Gastrocnemius medialis (tissue), 4 donors: ENCODE data around the gene RFC3. TPM values are rescaled to one million over a fixed set of nuclear protein-coding genes. Genes with fewer than 3 reads are reported as not detected.

Experiments used
- ATAC-seq, 2 donors: fragments of 150-250 bp; one replicate each; pipeline ENCODE4 v1.9.1; 2016
- DNase-seq, 2 donors: peaks; one replicate each; pipeline ENCODE4 v3.0.0-alpha.2; 2019
- H3K27ac ChIP-seq, 4 donors: fragments of 200-600 bp; sonication (generic); 1 replicate in 1 of 4; 2 replicates in 3 of 4; pipeline ENCODE4 v1.5.1; 2016 to 2018; ENCODE audit warnings: mild to moderate bottlenecking in 2 of 4, moderate library complexity in 1 of 4
- H3K27me3 ChIP-seq, 3 donors: fragments of 200-600 bp; sonication (generic) in 2 of 3; 1 replicate in 1 of 3; 2 replicates in 2 of 3; pipeline versions ENCODE4 v1.5.1 to v1.6.0; 2016 to 2019; ENCODE audit warnings: mild to moderate bottlenecking in 1 of 3, moderate library complexity in 1 of 3
- H3K36me3 ChIP-seq, 2 donors: fragments of 200-600 bp; sonication (generic) in 1 of 2; one replicate each; pipeline ENCODE4 v1.5.1; 2017 to 2018
- H3K4me1 ChIP-seq, 2 donors: fragments of 200-600 bp; sonication (generic) in 1 of 2; one replicate each; pipeline ENCODE4 v1.5.1; 2016 to 2017; ENCODE audit warnings: mild to moderate bottlenecking in 2 of 2
- H3K4me3 ChIP-seq, 4 donors: fragments of 200-600 bp; sonication (generic) in 3 of 4; 1 replicate in 1 of 4; 2 replicates in 3 of 4; pipeline ENCODE4 v1.5.1; 2016 to 2019; ENCODE audit warnings: mild to moderate bottlenecking in 2 of 4
- H3K9me3 ChIP-seq, 3 donors: fragments of 200-600 bp; sonication (generic) in 2 of 3; 1 replicate in 1 of 3; 2 replicates in 2 of 3; pipeline ENCODE4 v1.5.1; 2016 to 2019
- CTCF ChIP-seq, 5 experiments: fragments of 450-650 bp in 3 of 5; fragments of 200-600 bp in 2 of 5; sonication (generic) in 2 of 5; IDR thresholded peaks in 4 of 5; conservative IDR thresholded peaks in 1 of 5; 1 replicate in 4 of 5; 2 replicates in 1 of 5; pipeline ENCODE4 v1.5.1; 2016 to 2019; ENCODE audit warnings: antibody characterized with exemption in 5 of 5, mild to moderate bottlenecking in 3 of 5, moderate library complexity in 3 of 5
- POLR2A ChIP-seq, 2 donors: fragments of 450-650 bp; IDR thresholded peaks; one replicate each; pipeline ENCODE4 v1.6.1; 2017; ENCODE audit warnings: antibody characterized with exemption in 2 of 2, mild to moderate bottlenecking in 2 of 2, moderate library complexity in 2 of 2
- in situ Hi-C, 4 donors: fragments of 200-750 bp; cut with MboI; loops; one replicate each; pipeline versions ENCODE4 v1.15.0 to v1.8.0; 2017; ENCODE audit warnings: low sequenced_read_pairs in 4 of 4
- intact Hi-C: fragments of 100-400 bp; cut with DNase I; formaldehyde crosslinking; loops from one replicate; pipeline ENCODE4 v1.15.1; 2023; ENCODE audit warnings: low total_unique reads
- total RNA-seq, 4 donors: library from RNA; depleted of rRNA; stranded (reverse); fragments of >200 nt; gene quantifications; one replicate each; pipeline versions ENCODE4 v1.1.0 to v1.2.3, GENCODE V29; 2016

Gene RFC3
- total RNA-seq, 4 donors from 2014 or later = 2.2 to 5.6 (median 3.7) TPM

- Histone ChIP-seq H3K4me1 (no peaks in the 10 kb centered on the region), H3K27me3 (no peaks in the 10 kb centered on the region), H3K9me3 (no peaks in the 10 kb centered on the region), H3K27ac (no peak overlapping the region), H3K36me3 (no peaks in the 10 kb centered on the region), H3K4me3 (no peak overlapping the region)
- DNase-seq = no peak
- ATAC-seq = no peak
- in situ Hi-C loops (no loop called here), intact Hi-C loops (no loop called here)
- no peak for TF ChIP-seq POLR2A (IDR thresholded peaks at IDR 0.05)
- TF ChIP-seq CTCF (IDR thresholded peaks at IDR 0.05 in 4 of 5, conservative IDR thresholded peaks at IDR 0.05 in 1 of 5) = no peak
These were observed 51.1 kb downstream of the RFC3 start for GRCh38 chr13:33869005-33869404.

GRCh38 chr13:33870046-33870668, 52.2 kb downstream of the RFC3 start:
- intact Hi-C loops (no loop called here), in situ Hi-C loops (no loop called here)
- Histone ChIP-seq H3K27me3 (no peaks in the 10 kb centered on the region), H3K4me1 (no peaks in the 10 kb centered on the region), H3K36me3 (no peaks in the 10 kb centered on the region), H3K9me3 (no peaks in the 10 kb centered on the region), H3K4me3 (no peak overlapping the region), H3K27ac (no peak overlapping the region)
- TF ChIP-seq POLR2A (IDR thresholded peaks at IDR 0.05) = no peak
- TF ChIP-seq CTCF (IDR thresholded peaks at IDR 0.05 in 4 of 5, conservative IDR thresholded peaks at IDR 0.05 in 1 of 5) = no peak
- ATAC-seq = no peak
- DNase-seq = no peak

GRCh38 chr13:33871207-33872004, 53.5 kb downstream of the RFC3 start:
- TF ChIP-seq POLR2A (IDR thresholded peaks at IDR 0.05) = no peak
- TF ChIP-seq CTCF (IDR thresholded peaks at IDR 0.05 in 4 of 5, conservative IDR thresholded peaks at IDR 0.05 in 1 of 5) = no peak
- no peak for ATAC-seq
- in situ Hi-C loops = no loop called here

GRCh38 chr13:33872005-33872351, 54.0 kb downstream of the RFC3 start:
- no peak overlapping the region for H3K27ac ChIP-seq
- H3K36me3 ChIP-seq = no peaks in the 10 kb centered on the region
- in situ Hi-C loops = no loop called here
- H3K9me3 ChIP-seq = no peaks in the 10 kb centered on the region
- TF ChIP-seq CTCF (IDR thresholded peaks at IDR 0.05 in 4 of 5, conservative IDR thresholded peaks at IDR 0.05 in 1 of 5) = no peak
- intact Hi-C loops = no loop called here
- DNase-seq (no peak), ATAC-seq (no peak)
- no peaks in the 10 kb centered on the region for H3K27me3 ChIP-seq
- no peak overlapping the region for H3K4me3 ChIP-seq
- H3K4me1 ChIP-seq = peaks cover 0 to 5% of the 10 kb centered on the region in 2 donors

More at GRCh38 chr13:33871207-33872004, 53.5 kb downstream of the RFC3 start:
- no peaks in the 10 kb centered on the region for H3K27me3 ChIP-seq
- H3K36me3 ChIP-seq = no peaks in the 10 kb centered on the region
- H3K27ac ChIP-seq = no peak overlapping the region
- no peaks in the 10 kb centered on the region for H3K9me3 ChIP-seq
- H3K4me1 ChIP-seq = peaks cover 0 to 5% of the 10 kb centered on the region in 2 donors
- DNase-seq = no peak
- no peak overlapping the region for H3K4me3 ChIP-seq
- intact Hi-C loops = no loop called here
